Measurements from ENCODE around the gene EHMT1. TPM values are rescaled to one million over a fixed set of nuclear protein-coding genes. Genes with fewer than 3 reads are reported as not detected.

EHMT1 gene
- total and polyA plus RNA-seq, 2 experiments from 2014 or later: 162 to 177 TPM

DNA sequence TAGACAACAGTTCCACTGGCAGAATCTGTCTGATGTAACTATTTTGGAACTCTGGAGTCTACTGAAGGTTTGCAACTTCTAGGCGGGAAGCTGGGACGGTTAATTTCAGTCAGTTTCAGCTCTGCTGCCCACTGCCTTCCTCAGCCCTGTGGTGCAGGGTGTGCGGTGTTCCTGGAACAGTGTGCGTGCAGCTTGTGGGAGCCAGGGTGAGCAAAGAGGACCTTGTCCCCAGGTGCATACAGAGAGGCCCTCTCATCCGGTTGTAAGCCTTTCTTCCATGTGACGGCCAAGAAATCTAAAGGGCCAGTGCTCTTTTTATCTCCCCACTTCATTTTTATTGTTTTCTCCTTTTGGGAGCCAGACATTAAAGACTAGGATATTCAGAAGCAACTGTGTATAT lies 114.6 kb downstream of the EHMT1 start:
- Mint-ChIP-seq H3K9me3 (no peaks in the 10 kb centered on the region), H3K27ac (no peak overlapping the region), H3K4me3 (no peak overlapping the region), H3K4me1 (peaks cover 22% of the 10 kb centered on the region), H3K27me3 (ENCODE audit: insufficient read depth, low read depth, poor library complexity) (peaks cover 9% of the 10 kb centered on the region), H3K36me3 (ENCODE audit: low read depth) (peaks cover 64% of the 10 kb centered on the region)
- no peaks in the 10 kb centered on the region for H3K27me3 ChIP-seq (ENCODE audit: insufficient read depth)
- ATAC-seq: no peak
- peaks cover 16% of the 10 kb centered on the region for H4K20me1 ChIP-seq (replicated peaks; ENCODE audit: insufficient read depth)
- H3K27ac ChIP-seq (ENCODE audit: low read depth): no peak overlapping the region
- peaks cover 60% of the 10 kb centered on the region for H3K79me2 ChIP-seq (replicated peaks; ENCODE audit: insufficient read depth)
- no peaks in the 10 kb centered on the region for H3F3A ChIP-seq (replicated peaks; ENCODE audit: low read depth)
- no peak overlapping the region for H2AFZ ChIP-seq
- TF ChIP-seq POLR2AphosphoS5 (IDR thresholded peaks at IDR 0.05; ENCODE audit: low read depth) (no peak), ETS1 (IDR thresholded peaks at IDR 0.05) (no peak), EZH2 (IDR thresholded peaks at IDR 0.05; ENCODE audit: low read depth, unreplicated experiment) (no peak), CREB1 (CRISPR knock-in tag; IDR thresholded peaks at IDR 0.05; ENCODE audit: low read depth) (no peak), NANOG (IDR thresholded peaks at IDR 0.05; ENCODE audit: borderline replicate concordance) (no peak), STAT1 (IDR thresholded peaks at IDR 0.05; ENCODE audit: unreplicated experiment) (no peak), CTCF (conservative IDR thresholded peaks at IDR 0.05; ENCODE audit: low read depth in 2 of 2) (no peak), ZNF331 (CRISPR knock-in tag; IDR thresholded peaks at IDR 0.05; ENCODE audit: low read depth) (no peak), EZH2phosphoT487 (IDR thresholded peaks at IDR 0.05; ENCODE audit: unreplicated experiment) (no peak), JUNB (IDR thresholded peaks at IDR 0.05; ENCODE audit: unreplicated experiment) (no peak), ZNF114 (CRISPR knock-in tag; IDR thresholded peaks at IDR 0.05) (no peak)
- TF ChIP-seq, protein P1, sequence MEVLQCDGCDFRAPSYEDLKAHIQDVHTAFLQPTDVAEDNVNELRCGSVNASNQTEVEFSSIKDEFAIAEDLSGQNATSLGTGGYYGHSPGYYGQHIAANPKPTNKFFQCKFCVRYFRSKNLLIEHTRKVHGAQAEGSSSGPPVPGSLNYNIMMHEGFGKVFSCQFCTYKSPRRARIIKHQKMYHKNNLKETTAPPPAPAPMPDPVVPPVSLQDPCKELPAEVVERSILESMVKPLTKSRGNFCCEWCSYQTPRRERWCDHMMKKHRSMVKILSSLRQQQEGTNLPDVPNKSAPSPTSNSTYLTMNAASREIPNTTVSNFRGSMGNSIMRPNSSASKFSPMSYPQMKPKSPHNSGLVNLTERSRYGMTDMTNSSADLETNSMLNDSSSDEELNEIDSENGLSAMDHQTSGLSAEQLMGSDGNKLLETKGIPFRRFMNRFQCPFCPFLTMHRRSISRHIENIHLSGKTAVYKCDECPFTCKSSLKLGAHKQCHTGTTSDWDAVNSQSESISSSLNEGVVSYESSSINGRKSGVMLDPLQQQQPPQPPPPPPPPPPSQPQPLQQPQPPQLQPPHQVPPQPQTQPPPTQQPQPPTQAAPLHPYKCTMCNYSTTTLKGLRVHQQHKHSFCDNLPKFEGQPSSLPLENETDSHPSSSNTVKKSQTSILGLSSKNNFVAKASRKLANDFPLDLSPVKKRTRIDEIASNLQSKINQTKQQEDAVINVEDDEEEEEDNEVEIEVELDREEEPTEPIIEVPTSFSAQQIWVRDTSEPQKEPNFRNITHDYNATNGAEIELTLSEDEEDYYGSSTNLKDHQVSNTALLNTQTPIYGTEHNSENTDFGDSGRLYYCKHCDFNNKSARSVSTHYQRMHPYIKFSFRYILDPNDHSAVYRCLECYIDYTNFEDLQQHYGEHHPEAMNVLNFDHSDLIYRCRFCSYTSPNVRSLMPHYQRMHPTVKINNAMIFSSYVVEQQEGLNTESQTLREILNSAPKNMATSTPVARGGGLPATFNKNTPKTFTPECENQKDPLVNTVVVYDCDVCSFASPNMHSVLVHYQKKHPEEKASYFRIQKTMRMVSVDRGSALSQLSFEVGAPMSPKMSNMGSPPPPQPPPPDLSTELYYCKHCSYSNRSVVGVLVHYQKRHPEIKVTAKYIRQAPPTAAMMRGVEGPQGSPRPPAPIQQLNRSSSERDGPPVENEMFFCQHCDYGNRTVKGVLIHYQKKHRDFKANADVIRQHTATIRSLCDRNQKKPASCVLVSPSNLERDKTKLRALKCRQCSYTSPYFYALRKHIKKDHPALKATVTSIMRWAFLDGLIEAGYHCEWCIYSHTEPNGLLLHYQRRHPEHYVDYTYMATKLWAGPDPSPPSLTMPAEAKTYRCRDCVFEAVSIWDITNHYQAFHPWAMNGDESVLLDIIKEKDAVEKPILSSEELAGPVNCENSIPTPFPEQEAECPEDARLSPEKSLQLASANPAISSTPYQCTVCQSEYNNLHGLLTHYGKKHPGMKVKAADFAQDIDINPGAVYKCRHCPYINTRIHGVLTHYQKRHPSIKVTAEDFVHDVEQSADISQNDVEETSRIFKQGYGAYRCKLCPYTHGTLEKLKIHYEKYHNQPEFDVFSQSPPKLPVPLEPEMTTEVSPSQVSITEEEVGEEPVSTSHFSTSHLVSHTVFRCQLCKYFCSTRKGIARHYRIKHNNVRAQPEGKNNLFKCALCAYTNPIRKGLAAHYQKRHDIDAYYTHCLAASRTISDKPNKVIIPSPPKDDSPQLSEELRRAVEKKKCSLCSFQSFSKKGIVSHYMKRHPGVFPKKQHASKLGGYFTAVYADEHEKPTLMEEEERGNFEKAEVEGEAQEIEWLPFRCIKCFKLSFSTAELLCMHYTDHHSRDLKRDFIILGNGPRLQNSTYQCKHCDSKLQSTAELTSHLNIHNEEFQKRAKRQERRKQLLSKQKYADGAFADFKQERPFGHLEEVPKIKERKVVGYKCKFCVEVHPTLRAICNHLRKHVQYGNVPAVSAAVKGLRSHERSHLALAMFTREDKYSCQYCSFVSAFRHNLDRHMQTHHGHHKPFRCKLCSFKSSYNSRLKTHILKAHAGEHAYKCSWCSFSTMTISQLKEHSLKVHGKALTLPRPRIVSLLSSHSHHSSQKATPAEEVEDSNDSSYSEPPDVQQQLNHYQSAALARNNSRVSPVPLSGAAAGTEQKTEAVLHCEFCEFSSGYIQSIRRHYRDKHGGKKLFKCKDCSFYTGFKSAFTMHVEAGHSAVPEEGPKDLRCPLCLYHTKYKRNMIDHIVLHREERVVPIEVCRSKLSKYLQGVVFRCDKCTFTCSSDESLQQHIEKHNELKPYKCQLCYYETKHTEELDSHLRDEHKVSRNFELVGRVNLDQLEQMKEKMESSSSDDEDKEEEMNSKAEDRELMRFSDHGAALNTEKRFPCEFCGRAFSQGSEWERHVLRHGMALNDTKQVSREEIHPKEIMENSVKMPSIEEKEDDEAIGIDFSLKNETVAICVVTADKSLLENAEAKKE (CRISPR knock-in tag; IDR thresholded peaks at IDR 0.05): no peak
- TF ChIP-seq, protein P2, sequence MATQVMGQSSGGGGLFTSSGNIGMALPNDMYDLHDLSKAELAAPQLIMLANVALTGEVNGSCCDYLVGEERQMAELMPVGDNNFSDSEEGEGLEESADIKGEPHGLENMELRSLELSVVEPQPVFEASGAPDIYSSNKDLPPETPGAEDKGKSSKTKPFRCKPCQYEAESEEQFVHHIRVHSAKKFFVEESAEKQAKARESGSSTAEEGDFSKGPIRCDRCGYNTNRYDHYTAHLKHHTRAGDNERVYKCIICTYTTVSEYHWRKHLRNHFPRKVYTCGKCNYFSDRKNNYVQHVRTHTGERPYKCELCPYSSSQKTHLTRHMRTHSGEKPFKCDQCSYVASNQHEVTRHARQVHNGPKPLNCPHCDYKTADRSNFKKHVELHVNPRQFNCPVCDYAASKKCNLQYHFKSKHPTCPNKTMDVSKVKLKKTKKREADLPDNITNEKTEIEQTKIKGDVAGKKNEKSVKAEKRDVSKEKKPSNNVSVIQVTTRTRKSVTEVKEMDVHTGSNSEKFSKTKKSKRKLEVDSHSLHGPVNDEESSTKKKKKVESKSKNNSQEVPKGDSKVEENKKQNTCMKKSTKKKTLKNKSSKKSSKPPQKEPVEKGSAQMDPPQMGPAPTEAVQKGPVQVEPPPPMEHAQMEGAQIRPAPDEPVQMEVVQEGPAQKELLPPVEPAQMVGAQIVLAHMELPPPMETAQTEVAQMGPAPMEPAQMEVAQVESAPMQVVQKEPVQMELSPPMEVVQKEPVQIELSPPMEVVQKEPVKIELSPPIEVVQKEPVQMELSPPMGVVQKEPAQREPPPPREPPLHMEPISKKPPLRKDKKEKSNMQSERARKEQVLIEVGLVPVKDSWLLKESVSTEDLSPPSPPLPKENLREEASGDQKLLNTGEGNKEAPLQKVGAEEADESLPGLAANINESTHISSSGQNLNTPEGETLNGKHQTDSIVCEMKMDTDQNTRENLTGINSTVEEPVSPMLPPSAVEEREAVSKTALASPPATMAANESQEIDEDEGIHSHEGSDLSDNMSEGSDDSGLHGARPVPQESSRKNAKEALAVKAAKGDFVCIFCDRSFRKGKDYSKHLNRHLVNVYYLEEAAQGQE (IDR thresholded peaks at IDR 0.05; ENCODE audit: unreplicated experiment): no peak
- H3K36me3 ChIP-seq (ENCODE audit: insufficient read depth): peaks cover 14% of the 10 kb centered on the region
- H3K4me3 ChIP-seq: no peak overlapping the region
- no peak for DNase-seq (ENCODE audit: low spot score)
- no peak overlapping the region for H3K4me2 ChIP-seq
- no peaks in the 10 kb centered on the region for H3K9me2 ChIP-seq (ENCODE audit: insufficient read depth)
- peaks cover 6% of the 10 kb centered on the region; the same call in 1 of the 2 replicates for H3K4me1 ChIP-seq (ENCODE audit: insufficient read depth)
